MCF 10A (cell line): ENCODE results near the gene GDE1. TPM values are rescaled to one million over a fixed set of nuclear protein-coding genes. Genes with fewer than 3 reads are reported as not detected.
A peak's percentile ranks its signal among the peaks of the same experiment; 100 is the strongest.

Experiments
- BruUV-seq: library from RNA; stranded (reverse); fragments of 400-500 nt; replicated peaks from 2 replicates; lab custom pipeline; 2021; lab: Mats Ljungman, UMichigan
- CTCF ChIA-PET: fragments of 300-600 bp; sonication (Branson Sonifier 250); formaldehyde crosslinking; extraction: SDS; loops from one replicate; lab custom pipeline; 2021; ENCODE audit warnings: antibody characterized with exemption, inconsistent platforms; lab: Yijun Ruan, JAX
- POLR2A ChIA-PET: fragments of 300-600, 350-650 bp; sonication (Branson Sonifier 250); formaldehyde crosslinking; extraction: SDS; loops from one replicate; lab custom pipeline; 2020; ENCODE audit warnings: antibody characterized with exemption, inconsistent platforms; lab: Yijun Ruan, JAX
- DNase-seq: peaks from one replicate; pipeline ENCODE4 v3.0.0-alpha.2; 2018; ENCODE audit not compliant: unreplicated experiment
- H3K27ac Mint-ChIP-seq: one replicate; pipeline ENCODE4 v1.8.0; 2022; ENCODE audit warnings: mild to moderate bottlenecking, low read depth, mixed read lengths; ENCODE audit not compliant: unreplicated experiment
- H3K27me3 Mint-ChIP-seq: one replicate; pipeline ENCODE4 v1.8.0; 2022; ENCODE audit warnings: mixed read lengths; ENCODE audit not compliant: insufficient read depth, unreplicated experiment
- H3K36me3 Mint-ChIP-seq: one replicate; pipeline ENCODE4 v1.8.0; 2022; ENCODE audit warnings: mild to moderate bottlenecking, moderate library complexity, mixed read lengths; ENCODE audit not compliant: insufficient read depth, unreplicated experiment
- H3K4me1 Mint-ChIP-seq: one replicate; pipeline ENCODE4 v1.8.0; 2022; ENCODE audit warnings: mixed read lengths; ENCODE audit not compliant: insufficient read depth, unreplicated experiment
- H3K4me3 Mint-ChIP-seq: one replicate; pipeline ENCODE4 v1.8.0; 2022; ENCODE audit warnings: mild to moderate bottlenecking, moderate library complexity, mixed read lengths; ENCODE audit not compliant: unreplicated experiment
- H3K9me3 Mint-ChIP-seq: one replicate; pipeline ENCODE4 v1.8.0; 2022; ENCODE audit warnings: mixed read lengths; ENCODE audit not compliant: unreplicated experiment
- CTCF ChIP-seq: fragments of 200-600 bp; IDR thresholded peaks from one replicate; pipeline ENCODE4 v1.8.0; 2022; ENCODE audit warnings: antibody characterized with exemption, mild to moderate bottlenecking; ENCODE audit not compliant: unreplicated experiment
- intact Hi-C: fragments of 100-400 bp; cut with micrococcal nuclease; formaldehyde crosslinking; loops from 2 replicates; pipeline ENCODE4 v1.14.1; 2022
- total RNA-seq: library from RNA; stranded (reverse); gene quantifications from 2 replicates; pipeline ENCODE4 v1.2.3, GENCODE V29; 2022

The GDE1 gene
- total RNA-seq, 1 experiment from 2014 or later: 44.9 TPM

GRCh38 chr16:19563377-19563776, 41.5 kb upstream of the GDE1 start:
- BruUV-seq: no TSS peak
- no peak for TF ChIP-seq CTCF
- Mint-ChIP-seq H3K36me3 (peaks cover 37% of the 10 kb centered on the region), H3K9me3 (peaks cover 8% of the 10 kb centered on the region), H3K4me3 (no peak overlapping the region), H3K4me1 (no peaks in the 10 kb centered on the region), H3K27ac (no peak overlapping the region), H3K27me3 (no peaks in the 10 kb centered on the region)
- no peak for DNase-seq
- ChIA-PET POLR2A (no interaction called here), CTCF (interaction anchor here (0.7 to 4.7 kb wide), 7 partner anchors 21 to 1155 kb away, joined by 3 to 43 read pairs (median 5); no protein-coding TSS in a partner anchor)
- intact Hi-C loops: no loop called here

GRCh38 chr16:19560078-19560477, 38.2 kb upstream of the GDE1 start:
- peaks cover 8% of the 10 kb centered on the region for H3K4me1 Mint-ChIP-seq
- H3K36me3 Mint-ChIP-seq: peaks cover 5% of the 10 kb centered on the region
- no peak overlapping the region for H3K27ac Mint-ChIP-seq
- ChIA-PET POLR2A (no interaction called here), CTCF (interaction anchor here (0.6 to 5.9 kb wide), 13 partner anchors 8 to 572 kb away, joined by 3 to 47 read pairs (median 4); no protein-coding TSS in a partner anchor)
- no peak for DNase-seq
- H3K27me3 Mint-ChIP-seq: no peaks in the 10 kb centered on the region
- intact Hi-C loops: no loop called here
- H3K4me3 Mint-ChIP-seq: no peak overlapping the region
- no TSS peak for BruUV-seq
- TF ChIP-seq CTCF: no peak
- H3K9me3 Mint-ChIP-seq: peaks cover 8% of the 10 kb centered on the region

- no TSS peak for BruUV-seq
- Mint-ChIP-seq H3K27me3 (no peaks in the 10 kb centered on the region), H3K27ac (no peak overlapping the region), H3K4me3 (no peak overlapping the region), H3K36me3 (peaks cover 6% of the 10 kb centered on the region), H3K4me1 (peaks cover 8% of the 10 kb centered on the region), H3K9me3 (peaks cover 8% of the 10 kb centered on the region)
- POLR2A ChIA-PET: interaction anchor here (0.7 kb wide), 1 partner anchor 559 kb away, joined by 3 read pairs; no protein-coding TSS in a partner anchor
- DNase-seq: peak; percentile 69
- peak; percentile 56 for TF ChIP-seq CTCF
- CTCF ChIA-PET: interaction anchor here (0.6 to 5.9 kb wide), 23 partner anchors 9 to 1604 kb away, joined by 3 to 55 read pairs (median 4); no protein-coding TSS in a partner anchor
- intact Hi-C loops: loop anchor here (1.0 to 5.0 kb wide), 2 partner anchors 38 to 327 kb away; no protein-coding TSS in a partner anchor
These were observed 37.5 kb upstream of the GDE1 start for GRCh38 chr16:19559242-19559910.
